Nephron progenitor cell (in vitro differentiated cells): ENCODE data around the gene ZNF689.

Experiments
- DNase-seq: peaks from one replicate; pipeline ENCODE4 v3.0.0; 2021
- H3K27ac Mint-ChIP-seq: 2 replicates; pipeline ENCODE4 v1.8.0; 2021; ENCODE audit warnings: mild to moderate bottlenecking, moderate library complexity, mixed read lengths
- H3K27me3 Mint-ChIP-seq: 2 replicates; pipeline ENCODE4 v1.8.0; 2021; ENCODE audit warnings: mild to moderate bottlenecking, low read depth, mixed read lengths; ENCODE audit not compliant: poor library complexity
- H3K36me3 Mint-ChIP-seq: 2 replicates; pipeline ENCODE4 v1.8.0; 2021; ENCODE audit warnings: low read depth, mixed read lengths
- H3K4me1 Mint-ChIP-seq: 2 replicates; pipeline ENCODE4 v1.8.0; 2021; ENCODE audit warnings: mixed read lengths
- H3K4me3 Mint-ChIP-seq: 2 replicates; pipeline ENCODE4 v1.8.0; 2021; ENCODE audit warnings: mild to moderate bottlenecking, moderate library complexity, mixed read lengths
- H3K9me3 Mint-ChIP-seq: 2 replicates; pipeline ENCODE4 v1.8.0; 2021; ENCODE audit warnings: mild to moderate bottlenecking, moderate library complexity, mixed read lengths
- CTCF ChIP-seq: fragments of 200-600 bp; sonication (generic); IDR thresholded peaks from 2 replicates; pipeline ENCODE4 v1.5.0; 2021; ENCODE audit warnings: antibody characterized with exemption

Gene ZNF689

GRCh38 chr16:30606004-30606403 lies 4.2 kb downstream of the ZNF689 start:
- H3K27me3 Mint-ChIP-seq: peaks cover 2% of the 10 kb centered on the region
- no peak overlapping the region for H3K4me3 Mint-ChIP-seq
- no peak overlapping the region for H3K27ac Mint-ChIP-seq
- DNase-seq: no peak
- TF ChIP-seq CTCF: no peak
- peaks cover 43% of the 10 kb centered on the region for H3K36me3 Mint-ChIP-seq
- peaks cover under 1% of the 10 kb centered on the region for H3K9me3 Mint-ChIP-seq
- peaks cover 20% of the 10 kb centered on the region for H3K4me1 Mint-ChIP-seq

GRCh38 chr16:30605158-30605557 lies 5.0 kb downstream of the ZNF689 start:
- DNase-seq: no peak
- peaks cover 8% of the 10 kb centered on the region for H3K9me3 Mint-ChIP-seq
- H3K36me3 Mint-ChIP-seq: peaks cover 52% of the 10 kb centered on the region
- no peak for TF ChIP-seq CTCF
- H3K4me3 Mint-ChIP-seq: no peak overlapping the region
- peaks cover 5% of the 10 kb centered on the region for H3K27me3 Mint-ChIP-seq
- peaks cover 14% of the 10 kb centered on the region for H3K4me1 Mint-ChIP-seq
- H3K27ac Mint-ChIP-seq: peak overlapping the region; percentile 95

GRCh38 chr16:30604316-30604947 lies 5.8 kb downstream of the ZNF689 start:
- H3K4me1 Mint-ChIP-seq: peaks cover 14% of the 10 kb centered on the region
- DNase-seq: no peak
- H3K27me3 Mint-ChIP-seq: peaks cover 5% of the 10 kb centered on the region
- H3K36me3 Mint-ChIP-seq: peaks cover 54% of the 10 kb centered on the region
- no peak overlapping the region for H3K4me3 Mint-ChIP-seq
- TF ChIP-seq CTCF: no peak
- H3K27ac Mint-ChIP-seq: no peak overlapping the region
- H3K9me3 Mint-ChIP-seq: peaks cover 8% of the 10 kb centered on the region

GRCh38 chr16:30603945-30604315 lies 6.3 kb downstream of the ZNF689 start:
- peaks cover 5% of the 10 kb centered on the region for H3K27me3 Mint-ChIP-seq
- no peak for DNase-seq
- peak overlapping the region; percentile 61 for H3K27ac Mint-ChIP-seq
- H3K36me3 Mint-ChIP-seq: peaks cover 54% of the 10 kb centered on the region
- peaks cover 9% of the 10 kb centered on the region for H3K4me1 Mint-ChIP-seq
- peaks cover 8% of the 10 kb centered on the region for H3K9me3 Mint-ChIP-seq
- H3K4me3 Mint-ChIP-seq: no peak overlapping the region
- no peak for TF ChIP-seq CTCF

GRCh38 chr16:30602616-30603277 lies 7.4 kb downstream of the ZNF689 start:
- peak overlapping the region; percentile 64 for H3K27ac Mint-ChIP-seq
- H3K9me3 Mint-ChIP-seq: peaks cover 8% of the 10 kb centered on the region
- H3K4me1 Mint-ChIP-seq: peaks cover 3% of the 10 kb centered on the region
- H3K4me3 Mint-ChIP-seq: no peak overlapping the region
- TF ChIP-seq CTCF: no peak
- H3K36me3 Mint-ChIP-seq: peaks cover 49% of the 10 kb centered on the region
- H3K27me3 Mint-ChIP-seq: peaks cover 5% of the 10 kb centered on the region
- no peak for DNase-seq

- DNase-seq: no peak
- Mint-ChIP-seq H3K9me3 (peaks cover 8% of the 10 kb centered on the region), H3K36me3 (peaks cover 44% of the 10 kb centered on the region), H3K4me1 (no peaks in the 10 kb centered on the region), H3K4me3 (no peak overlapping the region), H3K27me3 (peaks cover 5% of the 10 kb centered on the region), H3K27ac (peak overlapping the region; percentile 28)
- no peak for TF ChIP-seq CTCF
These were observed 8.2 kb downstream of the ZNF689 start for GRCh38 chr16:30601966-30602365.
